GM06990 (cell line): ENCODE results near the gene PTPRH.

Experiments
- DNase-seq: peaks from one replicate; pipeline ENCODE4 v3.0.0-alpha.2; 2011; ENCODE audit not compliant: insufficient read length; ENCODE audit errors: extremely low read depth
- H3K27me3 ChIP-seq: replicated peaks from 2 replicates; pipeline ENCODE4 v1.6.0; 2011; ENCODE audit warnings: low read length; ENCODE audit not compliant: control insufficient read depth, insufficient read depth
- H3K36me3 ChIP-seq: 2 replicates; pipeline ENCODE4 v1.5.1; 2011; ENCODE audit warnings: low read length; ENCODE audit not compliant: control insufficient read depth, insufficient read depth
- H3K4me3 ChIP-seq: replicated peaks from 2 replicates; pipeline ENCODE4 v1.5.1; 2011; ENCODE audit warnings: low read depth, mild to moderate bottlenecking, control low read depth, low read length
- TF ChIP-seq, protein P1 (sequence below): IDR thresholded peaks from 2 replicates; pipeline ENCODE4 v1.5.1; 2011; ENCODE audit warnings: low read length, control low read depth, mild to moderate bottlenecking, inconsistent platforms; ENCODE audit not compliant: insufficient read depth, poor library complexity, severe bottlenecking

The PTPRH gene

DNA sequence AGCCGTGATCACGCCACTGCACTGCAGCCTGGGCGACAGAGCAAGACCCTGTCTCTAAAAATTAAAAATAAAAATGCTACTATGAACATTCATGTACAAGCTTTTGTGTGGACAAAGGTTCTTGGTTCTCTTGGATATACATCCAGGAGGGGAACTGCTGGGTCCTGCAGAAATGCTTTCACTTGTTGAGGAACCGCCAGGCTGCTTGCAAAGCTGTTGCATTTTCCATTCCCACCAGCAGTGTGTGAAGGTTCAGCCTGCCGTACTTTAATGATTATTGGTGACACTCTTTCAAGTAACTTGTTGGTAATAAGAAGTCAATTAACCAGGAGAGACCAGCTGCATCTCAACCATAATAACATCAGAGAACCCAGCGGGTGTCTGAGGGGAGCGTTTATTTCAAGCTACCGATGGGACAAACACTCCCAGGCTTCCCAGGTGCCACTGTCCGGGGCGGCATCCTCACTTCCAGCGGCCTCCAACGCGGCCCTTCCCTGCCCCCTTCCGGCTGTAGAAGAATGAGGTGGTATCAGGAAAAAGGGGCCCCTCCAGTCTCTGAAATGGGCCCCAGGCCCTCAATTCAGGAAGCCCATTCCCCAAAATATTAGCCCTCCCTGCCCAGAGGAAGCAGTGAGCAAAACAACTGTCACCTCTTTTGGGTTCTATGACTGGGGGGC, 76.7 kb downstream of the PTPRH start:
- Histone ChIP-seq H3K27me3 (peaks cover 3% of the 10 kb centered on the region), H3K4me3 (no peak overlapping the region), H3K36me3 (no peaks in the 10 kb centered on the region)
- TF ChIP-seq, protein P1, sequence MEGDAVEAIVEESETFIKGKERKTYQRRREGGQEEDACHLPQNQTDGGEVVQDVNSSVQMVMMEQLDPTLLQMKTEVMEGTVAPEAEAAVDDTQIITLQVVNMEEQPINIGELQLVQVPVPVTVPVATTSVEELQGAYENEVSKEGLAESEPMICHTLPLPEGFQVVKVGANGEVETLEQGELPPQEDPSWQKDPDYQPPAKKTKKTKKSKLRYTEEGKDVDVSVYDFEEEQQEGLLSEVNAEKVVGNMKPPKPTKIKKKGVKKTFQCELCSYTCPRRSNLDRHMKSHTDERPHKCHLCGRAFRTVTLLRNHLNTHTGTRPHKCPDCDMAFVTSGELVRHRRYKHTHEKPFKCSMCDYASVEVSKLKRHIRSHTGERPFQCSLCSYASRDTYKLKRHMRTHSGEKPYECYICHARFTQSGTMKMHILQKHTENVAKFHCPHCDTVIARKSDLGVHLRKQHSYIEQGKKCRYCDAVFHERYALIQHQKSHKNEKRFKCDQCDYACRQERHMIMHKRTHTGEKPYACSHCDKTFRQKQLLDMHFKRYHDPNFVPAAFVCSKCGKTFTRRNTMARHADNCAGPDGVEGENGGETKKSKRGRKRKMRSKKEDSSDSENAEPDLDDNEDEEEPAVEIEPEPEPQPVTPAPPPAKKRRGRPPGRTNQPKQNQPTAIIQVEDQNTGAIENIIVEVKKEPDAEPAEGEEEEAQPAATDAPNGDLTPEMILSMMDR, result peak; percentile 48
- DNase-seq, result no peak

DNA sequence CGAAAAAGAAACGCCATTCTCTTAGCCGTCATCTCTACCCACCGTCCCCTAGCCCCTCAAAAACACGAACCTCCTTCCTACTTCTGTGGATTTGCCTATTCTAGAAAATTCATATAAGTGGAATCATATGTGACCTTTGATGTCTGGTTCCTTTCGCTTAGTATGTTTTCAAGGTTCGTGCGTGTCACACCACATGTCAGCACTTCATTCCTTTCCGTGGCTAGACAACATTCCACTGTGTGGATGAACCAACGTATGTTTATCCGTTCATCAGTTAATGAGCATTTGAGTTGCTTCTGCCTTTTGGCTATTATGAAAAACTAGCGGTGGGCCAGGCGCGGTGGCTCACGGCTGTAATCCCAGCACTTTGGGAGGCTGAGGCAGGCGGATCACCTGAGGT, 77.9 kb downstream of the PTPRH start:
- H3K27me3 ChIP-seq, result peaks cover 3% of the 10 kb centered on the region
- H3K36me3 ChIP-seq, result no peaks in the 10 kb centered on the region
- no peak for DNase-seq
- TF ChIP-seq, protein P1, result no peak
- H3K4me3 ChIP-seq, result no peak overlapping the region
